Neuron (in vitro differentiated cells): ENCODE measurements around the gene ARPC5L.

Experiments
- H2AFZ ChIP-seq: one replicate; pipeline ENCODE4 v1.6.1; 2013; ENCODE audit warnings: low read depth, mild to moderate bottlenecking, inconsistent platforms, low read length, moderate library complexity
- H3K27me3 ChIP-seq: one replicate; pipeline ENCODE4 v1.6.1; 2013; ENCODE audit warnings: low read length; ENCODE audit not compliant: insufficient read depth
- H3K36me3 ChIP-seq: one replicate; pipeline ENCODE4 v1.6.1; 2013; ENCODE audit warnings: low read length; ENCODE audit not compliant: insufficient read depth
- H3K4me1 ChIP-seq: one replicate; pipeline ENCODE4 v1.6.1; 2013; ENCODE audit warnings: low read length; ENCODE audit not compliant: insufficient read depth
- H3K4me3 ChIP-seq: 2 replicates; pipeline ENCODE4 v1.5.1; 2013; ENCODE audit warnings: mild to moderate bottlenecking, low read length, moderate library complexity
- H3K9me3 ChIP-seq: one replicate; pipeline ENCODE4 v1.6.1; 2013; ENCODE audit warnings: low read length

The ARPC5L gene

DNA sequence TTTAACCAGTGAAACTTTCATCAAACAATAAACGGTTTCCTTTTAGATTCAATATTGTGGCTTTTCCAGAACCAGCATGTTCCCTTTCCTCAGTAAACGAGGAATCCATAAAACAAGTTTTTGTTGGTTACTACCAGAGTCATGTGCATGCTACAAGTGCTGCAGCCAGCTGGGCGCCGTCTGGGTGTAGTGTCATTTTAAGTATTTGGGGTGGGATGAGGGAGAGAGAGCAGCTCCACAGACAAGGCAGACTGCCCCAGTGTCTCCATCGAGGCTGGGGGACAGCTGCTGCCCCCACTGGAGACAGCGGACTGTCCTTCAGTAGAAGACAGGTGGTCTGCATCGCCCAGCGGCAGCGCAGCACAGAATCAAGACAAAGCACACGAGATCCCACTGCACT, 17.3 kb downstream of the ARPC5L start:
- Histone ChIP-seq H3K36me3 (peaks cover 64% of the 10 kb centered on the region), H3K9me3 (no peaks in the 10 kb centered on the region), H3K4me3 (no peak overlapping the region), H2AFZ (no peak overlapping the region), H3K27me3 (no peaks in the 10 kb centered on the region), H3K4me1 (peaks cover 5% of the 10 kb centered on the region)

DNA sequence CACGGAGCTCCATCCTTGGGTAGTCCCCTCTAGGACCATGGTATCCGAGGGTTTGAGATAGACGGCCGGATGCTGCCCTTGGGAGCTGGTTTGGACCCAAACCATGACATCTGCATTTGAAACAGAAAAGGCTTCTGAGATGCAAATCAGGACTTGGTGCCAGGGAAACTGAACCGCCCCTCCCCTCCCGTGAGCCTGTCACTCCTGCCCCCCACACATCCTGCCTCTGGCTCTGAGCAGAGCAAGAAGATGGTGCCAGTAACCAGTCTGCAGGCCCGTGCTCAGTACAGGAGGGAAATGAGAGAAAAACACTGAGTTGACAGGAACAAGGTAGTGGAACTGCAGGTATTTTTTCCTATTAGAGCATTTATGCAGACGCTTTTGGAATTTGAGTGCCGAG, 18.6 kb downstream of the ARPC5L start:
- Histone ChIP-seq H3K4me3 (no peak overlapping the region), H3K9me3 (no peaks in the 10 kb centered on the region), H3K4me1 (peaks cover 5% of the 10 kb centered on the region), H3K36me3 (peaks cover 60% of the 10 kb centered on the region), H2AFZ (no peak overlapping the region), H3K27me3 (no peaks in the 10 kb centered on the region)

DNA sequence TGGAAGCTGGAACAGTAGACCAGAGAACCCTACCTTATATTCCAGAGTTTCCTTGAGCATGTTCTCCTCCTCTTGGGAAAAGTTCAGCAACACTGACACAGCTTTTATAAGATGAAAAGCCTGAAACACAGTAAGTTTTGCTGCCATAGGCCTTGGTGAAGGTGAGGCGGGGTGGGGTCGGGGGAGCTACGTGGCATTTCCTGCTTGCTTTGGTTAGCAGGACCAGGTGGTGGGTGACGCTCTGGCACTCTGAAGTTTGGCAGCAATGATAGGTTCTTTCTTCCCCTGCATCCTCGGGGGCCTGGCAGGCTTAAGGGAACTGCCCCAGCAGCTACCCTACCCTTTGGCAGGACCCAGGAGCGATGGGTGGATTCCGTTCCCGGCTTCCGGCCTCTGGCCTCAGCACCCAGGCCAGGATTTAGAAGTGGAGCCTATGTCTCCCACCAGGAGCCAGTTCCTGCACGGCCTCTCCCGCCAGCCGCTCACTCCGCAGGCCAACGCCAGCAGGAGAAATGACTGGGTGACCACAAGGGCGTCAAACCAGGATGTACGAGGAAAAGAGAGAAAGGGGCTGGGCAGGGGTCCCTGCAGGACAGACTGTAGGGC, 19.3 kb downstream of the ARPC5L start:
- Histone ChIP-seq H3K4me3 (no peak overlapping the region), H3K36me3 (peaks cover 61% of the 10 kb centered on the region), H3K4me1 (peaks cover 5% of the 10 kb centered on the region), H3K9me3 (no peaks in the 10 kb centered on the region), H3K27me3 (no peaks in the 10 kb centered on the region), H2AFZ (no peak overlapping the region)

DNA sequence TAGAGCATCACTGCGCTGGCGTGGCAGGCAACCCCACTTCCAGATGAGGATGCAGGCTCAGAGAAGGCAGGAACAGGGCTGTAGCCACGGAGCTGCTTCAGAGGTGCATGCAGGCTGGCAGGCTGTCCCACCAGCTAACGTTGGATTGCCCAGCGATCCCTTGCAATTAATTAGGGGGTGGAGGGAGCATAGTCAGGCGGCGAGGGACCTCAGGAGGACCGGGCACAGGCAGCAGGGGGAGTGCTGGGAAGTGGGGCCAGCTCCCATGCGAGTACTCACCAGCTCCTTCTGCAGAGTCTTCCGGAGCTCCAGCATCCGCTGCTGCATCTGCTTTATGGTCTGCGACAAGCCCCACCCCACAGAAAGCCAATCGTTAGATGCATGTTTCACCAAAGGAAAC, 20.3 kb downstream of the ARPC5L start:
- peaks cover 61% of the 10 kb centered on the region for H3K36me3 ChIP-seq
- H3K9me3 ChIP-seq: no peaks in the 10 kb centered on the region
- no peak overlapping the region for H2AFZ ChIP-seq

DNA sequence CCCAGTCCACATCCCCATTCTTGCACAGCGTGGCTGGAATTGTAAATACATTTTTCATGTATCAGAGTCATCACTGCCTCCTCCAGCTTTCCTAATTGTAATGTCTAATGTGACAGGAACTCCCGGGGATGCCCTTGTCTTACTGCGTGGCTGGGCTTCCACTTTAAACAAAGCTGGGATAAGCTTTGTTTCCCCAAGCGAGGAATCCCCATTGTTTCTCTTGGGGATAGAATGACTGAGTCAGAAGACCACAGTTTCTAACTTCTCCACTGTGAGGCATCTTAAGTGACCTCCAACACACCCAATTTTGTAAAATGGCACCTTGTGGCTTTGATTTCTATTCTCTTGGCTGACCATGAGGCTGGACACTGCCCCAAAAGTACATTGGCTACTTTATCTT, 22.4 kb downstream of the ARPC5L start:
- no peak overlapping the region for H2AFZ ChIP-seq
- H3K9me3 ChIP-seq: no peaks in the 10 kb centered on the region
- H3K4me3 ChIP-seq: no peak overlapping the region
- peaks cover 5% of the 10 kb centered on the region for H3K4me1 ChIP-seq
- peaks cover 63% of the 10 kb centered on the region for H3K36me3 ChIP-seq
- no peaks in the 10 kb centered on the region for H3K27me3 ChIP-seq

More for the DNA sequence above, 20.3 kb downstream of the ARPC5L start:
- Histone ChIP-seq H3K4me1 (peaks cover 5% of the 10 kb centered on the region), H3K4me3 (no peak overlapping the region), H3K27me3 (no peaks in the 10 kb centered on the region)

DNA sequence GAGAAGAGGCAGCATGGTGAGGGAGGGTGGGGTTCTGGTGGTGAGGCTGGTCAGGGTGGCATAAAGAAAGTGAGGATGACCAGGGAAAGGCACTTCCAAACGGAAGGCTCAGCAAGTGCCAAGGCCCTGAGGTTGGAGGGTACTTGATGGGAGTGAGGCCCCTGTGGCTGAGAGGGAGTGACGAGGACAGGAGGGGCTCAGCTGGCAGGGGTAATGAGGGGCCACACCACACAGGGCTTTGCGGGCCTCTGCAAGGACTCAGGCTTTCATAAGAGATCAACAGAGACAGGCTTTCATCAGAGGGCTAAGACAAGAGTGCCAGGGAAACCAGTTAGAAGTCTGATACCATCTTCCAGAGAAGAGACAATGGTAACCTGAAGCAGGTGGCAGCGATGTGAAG, 23.6 kb downstream of the ARPC5L start:
- peaks cover 68% of the 10 kb centered on the region for H3K36me3 ChIP-seq
- H3K4me3 ChIP-seq: no peak overlapping the region
- peaks cover 4% of the 10 kb centered on the region for H3K4me1 ChIP-seq
- H3K9me3 ChIP-seq: no peaks in the 10 kb centered on the region
- no peak overlapping the region for H2AFZ ChIP-seq
- no peaks in the 10 kb centered on the region for H3K27me3 ChIP-seq

DNA sequence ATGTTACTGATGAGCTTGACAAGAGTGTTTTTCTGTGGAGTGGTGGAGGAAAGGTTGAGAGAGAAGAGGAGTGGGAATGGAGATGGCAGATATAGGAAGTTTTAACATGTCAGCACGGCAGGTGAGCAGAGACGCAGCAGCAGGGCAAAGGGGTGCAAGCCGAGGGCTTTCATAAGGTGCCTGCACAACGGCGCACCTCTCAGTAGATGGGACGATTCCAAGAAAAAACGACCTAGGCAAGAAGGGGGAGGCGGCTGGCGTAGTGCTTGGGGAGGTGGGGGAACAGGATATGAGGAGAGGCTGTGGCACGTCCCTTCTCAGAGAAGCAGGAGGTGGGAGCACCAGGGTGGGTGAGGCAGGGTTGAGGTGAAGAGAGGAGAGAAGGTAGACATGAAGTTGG, 24.5 kb downstream of the ARPC5L start:
- no peak overlapping the region for H2AFZ ChIP-seq
- H3K36me3 ChIP-seq: peaks cover 70% of the 10 kb centered on the region
- no peaks in the 10 kb centered on the region for H3K4me1 ChIP-seq
- no peaks in the 10 kb centered on the region for H3K9me3 ChIP-seq
- no peaks in the 10 kb centered on the region for H3K27me3 ChIP-seq
- H3K4me3 ChIP-seq: no peak overlapping the region

DNA sequence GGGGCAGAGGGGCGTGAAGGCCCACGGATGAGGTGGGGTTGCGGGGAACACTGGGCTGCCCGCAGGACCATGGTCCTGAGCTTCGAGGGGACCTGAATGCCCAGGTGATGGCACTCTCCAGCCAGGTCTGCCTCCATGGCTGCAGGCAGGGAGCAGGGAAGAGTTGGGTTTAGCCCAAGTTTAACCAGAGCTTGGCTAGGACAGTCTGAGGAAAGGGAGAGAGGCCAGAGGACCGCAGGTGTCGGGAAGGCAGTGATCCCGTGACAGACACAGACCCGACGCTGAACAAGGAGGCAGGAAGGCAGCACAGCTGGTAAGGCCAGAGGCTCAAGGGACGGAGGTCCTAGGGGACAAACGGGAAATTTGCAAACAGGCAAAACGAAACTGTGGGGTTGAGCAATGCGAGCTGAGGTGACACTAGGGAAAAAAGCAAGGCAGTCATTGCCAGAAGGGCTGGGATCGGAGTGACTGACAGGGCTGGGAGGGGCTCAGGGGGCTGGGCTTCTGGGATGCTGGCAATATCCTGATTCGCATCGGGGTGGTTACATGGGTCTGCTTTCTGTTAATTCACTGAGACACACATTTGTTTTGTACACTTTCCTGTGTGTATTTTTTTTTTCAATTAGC, 25.0 kb downstream of the ARPC5L start:
- Histone ChIP-seq H3K4me3 (no peak overlapping the region), H2AFZ (no peak overlapping the region), H3K36me3 (peaks cover 65% of the 10 kb centered on the region), H3K9me3 (no peaks in the 10 kb centered on the region), H3K27me3 (no peaks in the 10 kb centered on the region), H3K4me1 (no peaks in the 10 kb centered on the region)

DNA sequence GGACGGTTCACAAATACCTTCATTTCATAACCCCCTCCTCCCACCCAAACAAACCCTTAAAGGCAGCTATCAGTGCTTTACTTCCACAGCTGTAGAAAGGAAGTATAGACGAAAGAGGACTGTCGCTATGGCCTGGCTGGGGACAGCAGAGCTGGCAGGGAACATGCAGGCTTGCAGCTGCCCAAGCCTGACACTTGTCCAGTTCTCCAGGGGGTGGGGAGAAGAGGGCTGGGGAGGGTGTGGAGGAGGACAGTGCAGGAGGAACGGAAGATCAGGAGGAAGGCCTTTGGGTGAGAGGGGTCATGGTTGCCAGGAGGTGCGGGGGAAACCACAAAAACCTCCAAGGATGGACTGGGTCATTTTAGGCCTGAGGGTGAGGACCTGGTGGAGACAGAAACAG, 25.9 kb downstream of the ARPC5L start:
- H3K4me3 ChIP-seq: no peak overlapping the region
- H3K9me3 ChIP-seq: no peaks in the 10 kb centered on the region
- peaks cover 58% of the 10 kb centered on the region for H3K36me3 ChIP-seq
- no peak overlapping the region for H2AFZ ChIP-seq
- H3K27me3 ChIP-seq: no peaks in the 10 kb centered on the region
- no peaks in the 10 kb centered on the region for H3K4me1 ChIP-seq

DNA sequence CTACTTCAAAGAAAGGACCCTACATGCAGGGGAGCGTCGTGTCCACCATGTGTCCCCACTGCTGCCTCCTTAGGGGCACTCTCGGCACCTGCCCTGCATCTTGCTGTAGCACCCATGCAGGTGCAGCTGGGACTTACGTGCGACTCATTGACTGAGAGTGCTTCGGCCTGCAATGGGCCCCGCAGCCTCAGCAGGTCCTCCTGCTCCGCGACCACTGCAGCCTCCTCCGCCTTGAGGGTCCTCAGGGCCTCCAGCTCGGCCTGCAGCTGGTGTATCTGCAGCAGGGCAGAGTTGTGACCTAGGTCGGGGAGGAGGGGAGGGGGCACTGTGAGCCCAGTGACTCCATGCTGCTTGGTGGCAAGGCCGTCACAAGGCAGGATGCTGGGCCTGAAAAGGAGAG, 27.1 kb downstream of the ARPC5L start:
- Histone ChIP-seq H3K9me3 (no peaks in the 10 kb centered on the region), H2AFZ (no peak overlapping the region), H3K27me3 (no peaks in the 10 kb centered on the region), H3K4me3 (no peak overlapping the region), H3K36me3 (peaks cover 62% of the 10 kb centered on the region), H3K4me1 (no peaks in the 10 kb centered on the region)

DNA sequence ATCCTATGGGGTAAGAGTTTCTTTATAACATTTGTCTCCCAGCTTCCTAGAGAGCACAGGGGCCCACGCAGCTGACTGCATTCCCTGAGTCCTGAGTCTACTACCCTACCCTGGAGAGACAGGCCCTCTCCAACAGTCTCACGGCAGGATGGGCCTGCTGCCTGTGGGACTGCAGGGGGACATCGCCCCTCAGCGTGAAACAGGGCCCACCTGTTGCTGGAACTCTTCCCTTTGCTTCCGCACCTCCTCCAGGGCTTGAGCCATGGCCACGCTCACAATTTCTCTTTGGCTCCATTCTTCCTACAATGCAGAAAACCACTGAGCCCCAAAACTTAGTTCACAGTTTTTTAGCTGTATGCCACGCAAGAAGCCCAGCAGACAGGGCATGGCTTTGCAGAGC, 28.2 kb downstream of the ARPC5L start:
- no peaks in the 10 kb centered on the region for H3K27me3 ChIP-seq
- H3K36me3 ChIP-seq: peaks cover 63% of the 10 kb centered on the region
- H3K9me3 ChIP-seq: no peaks in the 10 kb centered on the region
- no peaks in the 10 kb centered on the region for H3K4me1 ChIP-seq
- no peak overlapping the region for H3K4me3 ChIP-seq
- no peak overlapping the region for H2AFZ ChIP-seq

DNA sequence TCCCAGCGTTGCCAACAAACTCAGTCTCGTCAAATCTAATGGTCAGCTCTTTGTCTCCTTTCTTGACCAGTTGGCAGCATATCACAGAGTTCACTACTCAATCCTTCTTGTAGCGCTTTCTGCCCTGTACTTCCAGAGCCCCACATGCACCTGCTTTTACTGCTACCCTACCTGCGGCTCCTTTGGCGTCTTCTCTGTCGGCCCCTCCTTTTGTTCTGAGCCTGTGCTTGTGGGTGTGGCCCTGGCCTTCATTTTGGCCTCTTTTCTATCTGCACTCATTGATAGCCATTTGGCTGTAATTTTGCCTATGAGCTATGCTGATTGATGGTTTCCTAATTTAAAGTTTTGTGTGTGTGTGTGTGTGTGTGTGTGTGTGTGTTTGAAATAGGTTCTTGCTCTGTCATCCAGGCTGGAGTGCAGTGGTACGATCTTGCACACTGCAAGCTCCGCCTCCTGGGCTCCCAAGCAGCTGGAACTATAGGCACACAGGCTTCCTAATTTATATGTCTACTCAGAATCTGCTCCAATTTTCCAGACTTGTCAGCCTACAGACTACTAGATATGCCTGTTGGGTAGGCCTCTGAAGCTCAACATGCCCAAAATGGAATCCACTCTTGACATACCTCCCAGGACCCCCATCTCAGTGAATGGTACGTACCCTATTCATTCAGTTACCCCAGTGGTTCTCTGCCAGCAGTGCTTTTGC, 32.3 kb downstream of the ARPC5L start:
- Histone ChIP-seq H3K9me3 (no peaks in the 10 kb centered on the region), H3K4me1 (no peaks in the 10 kb centered on the region), H3K4me3 (no peak overlapping the region), H3K36me3 (peaks cover 54% of the 10 kb centered on the region), H3K27me3 (no peaks in the 10 kb centered on the region), H2AFZ (no peak overlapping the region)

DNA sequence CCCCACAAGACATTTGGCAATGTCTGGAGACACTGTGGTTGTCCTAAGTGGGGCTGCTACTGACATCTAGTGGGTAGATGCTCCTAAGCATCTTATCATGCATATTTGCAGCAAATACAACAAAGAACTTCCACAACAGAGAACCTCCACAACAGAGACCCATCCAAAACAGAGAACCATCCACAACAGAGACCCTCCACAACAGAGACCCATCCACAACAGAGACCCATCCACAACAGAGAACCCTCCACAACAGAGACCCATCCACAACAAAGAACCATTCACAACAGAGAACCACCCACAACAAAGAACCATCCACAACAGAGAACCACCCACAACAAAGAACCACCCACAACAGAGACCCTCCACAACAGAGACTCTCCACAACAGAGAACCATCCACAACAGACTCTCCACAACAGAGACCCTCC, 32.8 kb downstream of the ARPC5L start:
- Histone ChIP-seq H3K36me3 (peaks cover 53% of the 10 kb centered on the region), H3K9me3 (no peaks in the 10 kb centered on the region), H2AFZ (no peak overlapping the region), H3K27me3 (no peaks in the 10 kb centered on the region), H3K4me1 (no peaks in the 10 kb centered on the region), H3K4me3 (no peak overlapping the region)
